Neural progenitor cell (in vitro differentiated cells): Measurements from ENCODE around the gene RGS9.

Experiments
- EZH2 ChIP-seq: fragments of 200-600 bp; sonication (generic); IDR thresholded peaks from 2 replicates; pipeline ENCODE4 v1.6.1; 2017; ENCODE audit warnings: antibody characterized with exemption, mild to moderate bottlenecking, moderate library complexity
- TF ChIP-seq, protein P1 (sequence below): fragments of 200-600 bp; sonication (generic); IDR thresholded peaks from 2 replicates; pipeline ENCODE4 v1.5.1; 2017; ENCODE audit warnings: antibody characterized with exemption, mild to moderate bottlenecking

DNA sequence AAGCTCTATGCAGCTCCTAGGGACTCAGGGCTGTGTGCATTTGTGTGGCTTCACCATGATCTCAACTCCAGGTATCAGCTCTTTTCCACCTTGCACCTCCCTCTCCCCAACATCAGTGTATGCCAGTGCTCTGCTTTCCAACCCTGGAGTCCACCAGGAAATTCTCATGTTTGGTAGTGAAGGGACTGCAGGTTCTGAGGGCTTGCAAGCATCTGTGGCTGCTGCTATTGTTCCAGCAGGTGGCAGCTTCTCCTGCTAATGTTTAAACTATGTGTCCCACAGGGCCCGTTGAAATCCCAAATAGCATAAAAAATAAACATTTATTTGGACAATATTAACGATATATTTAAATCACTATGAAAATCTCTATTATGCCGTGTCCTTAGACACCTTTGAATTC lies 82.0 kb downstream of the RGS9 start:
- TF ChIP-seq, protein P1, sequence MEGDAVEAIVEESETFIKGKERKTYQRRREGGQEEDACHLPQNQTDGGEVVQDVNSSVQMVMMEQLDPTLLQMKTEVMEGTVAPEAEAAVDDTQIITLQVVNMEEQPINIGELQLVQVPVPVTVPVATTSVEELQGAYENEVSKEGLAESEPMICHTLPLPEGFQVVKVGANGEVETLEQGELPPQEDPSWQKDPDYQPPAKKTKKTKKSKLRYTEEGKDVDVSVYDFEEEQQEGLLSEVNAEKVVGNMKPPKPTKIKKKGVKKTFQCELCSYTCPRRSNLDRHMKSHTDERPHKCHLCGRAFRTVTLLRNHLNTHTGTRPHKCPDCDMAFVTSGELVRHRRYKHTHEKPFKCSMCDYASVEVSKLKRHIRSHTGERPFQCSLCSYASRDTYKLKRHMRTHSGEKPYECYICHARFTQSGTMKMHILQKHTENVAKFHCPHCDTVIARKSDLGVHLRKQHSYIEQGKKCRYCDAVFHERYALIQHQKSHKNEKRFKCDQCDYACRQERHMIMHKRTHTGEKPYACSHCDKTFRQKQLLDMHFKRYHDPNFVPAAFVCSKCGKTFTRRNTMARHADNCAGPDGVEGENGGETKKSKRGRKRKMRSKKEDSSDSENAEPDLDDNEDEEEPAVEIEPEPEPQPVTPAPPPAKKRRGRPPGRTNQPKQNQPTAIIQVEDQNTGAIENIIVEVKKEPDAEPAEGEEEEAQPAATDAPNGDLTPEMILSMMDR, result peak; percentile 27
- no peak for TF ChIP-seq EZH2
